ENCODE measurements around the gene OR10Z1. TPM values are rescaled to one million over a fixed set of nuclear protein-coding genes. Genes with fewer than 3 reads are reported as not detected.

The OR10Z1 gene
- under 1 TPM in 8 of 12 donors, not detected in 4; 0.09 to 0.21 (median 0.13) TPM for polyA plus RNA-seq (ENCODE audit: insufficient read length in 12 of 12)
- long read RNA-seq, donor 1, result 0 reads
- long read RNA-seq, donor 2, result 0 reads
- long read RNA-seq, donor 3, result 0 reads
- long read RNA-seq, donor 4, result 0 reads
- long read RNA-seq, donor 5, result 0 reads
- long read RNA-seq, donor 6, result 0 reads
- long read RNA-seq, donor 7, result 0 reads
- long read RNA-seq, donor 8, result 0 reads
- long read RNA-seq, donor 9, result 0 reads
- long read RNA-seq, donor 10, result 0 reads
- long read RNA-seq, donor 11, result 0 reads

- DNase-seq, result no peak
These were observed at the start of gene OR10Z1 for GRCh38 chr1:158604968-158605367. Gene OR10Z1 (plus strand): TSS chr1:158605268. CDS start chr1:158606439, 1,171 bp downstream.

- no peak for DNase-seq
These were observed 45.4 kb upstream of the OR10Z1 start for GRCh38 chr1:158559696-158560095.

GRCh38 chr1:158563853-158564252, 41.2 kb upstream of the OR10Z1 start:
- no peak for DNase-seq

GRCh38 chr1:158564608-158565007, 40.5 kb upstream of the OR10Z1 start:
- DNase-seq, result no peak

- DNase-seq, result no peak
These were observed 34.6 kb upstream of the OR10Z1 start, which contains the start of gene OR6P1 for GRCh38 chr1:158570480-158570879. Gene OR6P1 (minus strand): TSS chr1:158570580. CDS start chr1:158563604, 6,976 bp downstream.

- DNase-seq, result no peak
These were observed 32.8 kb upstream of the OR10Z1 start for GRCh38 chr1:158572226-158572625.

GRCh38 chr1:158577561-158577960, 27.5 kb upstream of the OR10Z1 start:
- no peak for DNase-seq

- no peak for DNase-seq
These were observed 25.3 kb upstream of the OR10Z1 start, which contains the start of gene OR10X1 for GRCh38 chr1:158579733-158580132. Gene OR10X1 (minus strand): TSS chr1:158579899. CDS start chr1:158579899, 0 bp downstream.

- no peak for DNase-seq
These were observed 21.1 kb upstream of the OR10Z1 start for GRCh38 chr1:158583962-158584361.

- no peak for DNase-seq
These were observed 18.1 kb upstream of the OR10Z1 start for GRCh38 chr1:158586942-158587341.

- DNase-seq, result no peak
These were observed 4.3 kb upstream of the OR10Z1 start for GRCh38 chr1:158600735-158601134.

GRCh38 chr1:158607296-158607695, 2.2 kb downstream of the OR10Z1 start:
- no peak for DNase-seq

- no peak for DNase-seq
These were observed 6.8 kb downstream of the OR10Z1 start for GRCh38 chr1:158611916-158612315.

GRCh38 chr1:158613764-158614163, 8.7 kb downstream of the OR10Z1 start:
- no peak for DNase-seq

GRCh38 chr1:158638146-158638545, 33.1 kb downstream of the OR10Z1 start:
- no peak for DNase-seq

- no peak for DNase-seq
These were observed 33.8 kb downstream of the OR10Z1 start for GRCh38 chr1:158638904-158639303.

GRCh38 chr1:158644449-158644848, 39.4 kb downstream of the OR10Z1 start:
- no peak for DNase-seq

- no peak for DNase-seq
These were observed 41.4 kb downstream of the OR10Z1 start for GRCh38 chr1:158646465-158646864.

GRCh38 chr1:158649052-158649451, 44.0 kb downstream of the OR10Z1 start:
- DNase-seq, result no peak

GRCh38 chr1:158652721-158653334, 47.8 kb downstream of the OR10Z1 start:
- no peak for DNase-seq

- no peak for DNase-seq
These were observed 49.0 kb downstream of the OR10Z1 start for GRCh38 chr1:158654086-158654485.

GRCh38 chr1:158654571-158654970, 49.5 kb downstream of the OR10Z1 start:
- peak; percentile 4 for DNase-seq

Measured in muscle of arm (tissue), 14 donors.